ENCODE results near the gene SACS. TPM values are rescaled to one million over a fixed set of nuclear protein-coding genes. Genes with fewer than 3 reads are reported as not detected.

SACS gene
- total and polyA plus RNA-seq, 9 donors = 28.3 to 76.8 (median 52.9) TPM

DNA sequence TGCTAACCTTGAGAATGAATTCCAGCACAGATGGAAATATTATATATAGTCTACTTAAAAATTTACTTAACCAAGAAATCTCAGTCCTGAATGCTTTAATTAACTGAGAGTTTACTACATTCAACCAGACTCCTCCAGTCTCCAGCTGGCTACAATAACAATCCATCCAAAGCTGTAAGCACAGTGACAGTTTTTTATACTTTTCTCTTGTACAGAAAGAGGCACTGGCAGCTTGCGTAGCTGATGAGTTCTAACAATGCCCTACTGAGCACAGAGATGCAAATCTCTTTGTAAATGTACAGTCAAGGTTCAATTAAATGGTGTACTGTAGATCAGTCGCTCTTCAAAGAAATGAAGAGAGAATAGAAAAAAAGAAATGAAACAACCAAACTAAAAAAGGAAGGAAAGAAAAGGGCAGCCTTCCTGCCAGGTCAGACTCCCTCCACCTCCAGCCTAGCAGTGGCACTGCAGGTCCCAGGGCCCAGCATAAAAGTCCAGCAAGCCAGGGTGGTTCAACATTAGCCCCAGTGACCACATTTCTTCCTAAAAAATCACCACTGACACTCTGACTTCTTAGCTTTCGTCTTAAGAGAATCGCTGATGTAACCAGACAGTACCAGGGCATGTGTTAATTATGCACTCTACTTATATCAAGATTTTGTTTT, 88.4 kb downstream of the SACS start:
- WGBS (ENCODE audit: insufficient coverage) = no CpG with 5 or more reads among the region's 4 CpGs
- no peak for DNase-seq
- H3K36me3 ChIP-seq (ENCODE audit: control insufficient read depth, insufficient read depth, low read length) = peaks cover 35% of the 10 kb centered on the region
- H3K27ac ChIP-seq (ENCODE audit: low read length) = no peak overlapping the region
- H3K27me3 ChIP-seq (ENCODE audit: control insufficient read depth, insufficient read depth, low read length) = no peaks in the 10 kb centered on the region
- no peaks in the 10 kb centered on the region for H3K4me1 ChIP-seq (ENCODE audit: control insufficient read depth, insufficient read depth, low read length)
- no peak overlapping the region for H3K4me3 ChIP-seq (ENCODE audit: low read length)
- no peaks in the 10 kb centered on the region for H3K9me3 ChIP-seq (replicated peaks; ENCODE audit: control insufficient read depth, low read depth, low read length)

DNA sequence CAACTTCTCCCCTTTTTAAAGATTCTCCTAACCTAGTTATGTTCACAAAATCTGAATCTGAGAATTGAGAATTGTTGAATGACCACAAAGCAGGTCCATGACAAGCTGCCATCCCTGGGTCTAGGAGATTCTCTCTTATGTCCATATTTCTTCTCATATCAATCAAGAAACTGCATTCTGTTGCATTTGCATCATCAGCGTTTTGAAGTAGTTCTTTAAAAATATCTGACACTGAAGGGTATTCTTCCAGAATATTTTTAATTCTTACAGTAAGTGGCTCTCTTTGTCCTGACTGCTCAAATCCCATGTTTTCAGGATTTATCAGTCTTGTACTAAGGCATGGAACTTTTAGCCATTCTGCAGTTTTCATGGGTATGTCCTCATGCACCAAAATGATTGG, 94.3 kb downstream of the SACS start:
- H3K36me3 ChIP-seq (ENCODE audit: control insufficient read depth, insufficient read depth, low read length) = peaks cover 24% of the 10 kb centered on the region
- no peak for DNase-seq
- no peak overlapping the region for H3K4me3 ChIP-seq (ENCODE audit: low read length)
- H3K27ac ChIP-seq (ENCODE audit: low read length) = no peak overlapping the region
- H3K27me3 ChIP-seq (ENCODE audit: control insufficient read depth, insufficient read depth, low read length) = no peaks in the 10 kb centered on the region
- H3K4me1 ChIP-seq (ENCODE audit: control insufficient read depth, insufficient read depth, low read length) = no peaks in the 10 kb centered on the region
- peaks cover 19% of the 10 kb centered on the region for H3K9me3 ChIP-seq (replicated peaks; ENCODE audit: control insufficient read depth, low read depth, low read length)
- no CpG with 5 or more reads among the region's 1 CpG for WGBS (ENCODE audit: insufficient coverage)

DNA sequence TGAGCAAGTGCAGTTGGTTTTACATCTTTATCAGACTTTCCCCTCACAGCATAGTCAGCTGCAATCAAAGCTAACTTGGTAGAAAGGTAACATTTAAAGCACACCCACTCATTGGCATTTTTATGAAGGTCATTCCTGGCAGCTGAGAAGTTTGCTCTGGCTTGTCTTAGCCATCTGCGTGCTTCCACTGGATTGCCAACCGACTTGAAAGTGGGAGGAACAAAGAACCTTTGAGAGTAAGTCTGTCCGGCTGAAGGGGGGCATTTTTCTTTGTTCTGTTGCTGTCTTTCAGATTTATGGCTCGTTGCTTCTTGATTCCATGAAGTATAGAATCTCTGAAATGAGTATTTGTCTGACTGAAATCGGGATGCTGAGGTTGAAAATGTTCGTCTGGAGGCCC, 103.1 kb downstream of the SACS start:
- no peaks in the 10 kb centered on the region for H3K4me1 ChIP-seq (ENCODE audit: control insufficient read depth, insufficient read depth, low read length)
- H3K27me3 ChIP-seq (ENCODE audit: control insufficient read depth, insufficient read depth, low read length) = no peaks in the 10 kb centered on the region
- DNase-seq = no peak
- H3K9me3 ChIP-seq (replicated peaks; ENCODE audit: control insufficient read depth, low read depth, low read length) = peaks cover 4% of the 10 kb centered on the region
- peaks cover 2% of the 10 kb centered on the region for H3K36me3 ChIP-seq (ENCODE audit: control insufficient read depth, insufficient read depth, low read length)
- no peak overlapping the region for H3K4me3 ChIP-seq (ENCODE audit: low read length)
- no peak overlapping the region for H3K27ac ChIP-seq (ENCODE audit: low read length)
- WGBS (ENCODE audit: insufficient coverage) = 94% methylated on average over 3 of the region's 6 CpGs

DNA sequence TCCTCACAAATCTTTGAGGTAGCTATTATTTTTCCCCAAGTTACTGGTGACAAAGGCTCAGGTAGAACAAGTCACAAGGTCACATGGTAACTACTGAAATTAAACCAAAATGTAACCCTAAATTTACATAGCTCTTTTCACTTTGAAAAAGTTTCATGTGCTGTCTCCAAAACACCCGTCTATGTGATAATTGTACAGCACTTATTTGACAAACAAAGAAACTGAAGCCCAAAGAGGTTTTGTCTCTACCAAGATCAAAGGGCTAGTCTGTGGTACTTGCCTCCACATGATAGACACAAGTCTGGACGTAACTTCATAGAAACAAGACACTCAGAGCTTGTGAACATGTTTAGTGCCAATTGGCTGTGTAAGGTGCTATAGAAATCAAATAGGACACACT, 108.3 kb downstream of the SACS start:
- Histone ChIP-seq H3K27me3 (ENCODE audit: control insufficient read depth, insufficient read depth, low read length) (no peaks in the 10 kb centered on the region), H3K4me3 (ENCODE audit: low read length) (no peak overlapping the region), H3K27ac (ENCODE audit: low read length) (no peak overlapping the region), H3K4me1 (ENCODE audit: control insufficient read depth, insufficient read depth, low read length) (peaks cover 11% of the 10 kb centered on the region), H3K36me3 (ENCODE audit: control insufficient read depth, insufficient read depth, low read length) (no peaks in the 10 kb centered on the region), H3K9me3 (replicated peaks; ENCODE audit: control insufficient read depth, low read depth, low read length) (no peaks in the 10 kb centered on the region)
- WGBS (ENCODE audit: insufficient coverage) = 83% methylated on average over 2 of the region's 2 CpGs
- no peak for DNase-seq

- DNase-seq = peak; percentile 44
- H3K27ac ChIP-seq (ENCODE audit: low read length) = peak overlapping the region; percentile 37
- H3K4me1 ChIP-seq (ENCODE audit: control insufficient read depth, insufficient read depth, low read length) = peaks cover 15% of the 10 kb centered on the region
- no peaks in the 10 kb centered on the region for H3K36me3 ChIP-seq (ENCODE audit: control insufficient read depth, insufficient read depth, low read length)
- no peaks in the 10 kb centered on the region for H3K27me3 ChIP-seq (ENCODE audit: control insufficient read depth, insufficient read depth, low read length)
- H3K9me3 ChIP-seq (replicated peaks; ENCODE audit: control insufficient read depth, low read depth, low read length) = no peaks in the 10 kb centered on the region
- 40% methylated on average over 11 of the region's 17 CpGs for WGBS (ENCODE audit: insufficient coverage)
- no peak overlapping the region for H3K4me3 ChIP-seq (ENCODE audit: low read length)
Measured at GRCh38 chr13:23323946-23324709, 109.4 kb downstream of the SACS start.

GRCh38 chr13:23322353-23323336, 110.9 kb downstream of the SACS start:
- Histone ChIP-seq H3K36me3 (ENCODE audit: control insufficient read depth, insufficient read depth, low read length) (no peaks in the 10 kb centered on the region), H3K9me3 (replicated peaks; ENCODE audit: control insufficient read depth, low read depth, low read length) (no peaks in the 10 kb centered on the region), H3K4me3 (ENCODE audit: low read length) (no peak overlapping the region), H3K27ac (ENCODE audit: low read length) (peak overlapping the region; percentile 45), H3K27me3 (ENCODE audit: control insufficient read depth, insufficient read depth, low read length) (no peaks in the 10 kb centered on the region), H3K4me1 (ENCODE audit: control insufficient read depth, insufficient read depth, low read length) (peaks cover 17% of the 10 kb centered on the region)
- DNase-seq = peak; percentile 19
- WGBS (ENCODE audit: insufficient coverage) = 79% methylated on average over 8 of the region's 19 CpGs

- H3K27ac ChIP-seq (ENCODE audit: low read length) = peak overlapping the region; percentile 45
- no peaks in the 10 kb centered on the region for H3K27me3 ChIP-seq (ENCODE audit: control insufficient read depth, insufficient read depth, low read length)
- H3K4me1 ChIP-seq (ENCODE audit: control insufficient read depth, insufficient read depth, low read length) = peaks cover 17% of the 10 kb centered on the region
- no CpG with 5 or more reads among the region's 6 CpGs for WGBS (ENCODE audit: insufficient coverage)
- no peaks in the 10 kb centered on the region for H3K36me3 ChIP-seq (ENCODE audit: control insufficient read depth, insufficient read depth, low read length)
- peak; percentile 90 for DNase-seq
- no peaks in the 10 kb centered on the region for H3K9me3 ChIP-seq (replicated peaks; ENCODE audit: control insufficient read depth, low read depth, low read length)
- peak overlapping the region; percentile 1 for H3K4me3 ChIP-seq (ENCODE audit: low read length)
Measured at GRCh38 chr13:23321535-23322241, 111.8 kb downstream of the SACS start.

GRCh38 chr13:23320926-23321534, 112.5 kb downstream of the SACS start:
- Histone ChIP-seq H3K27ac (ENCODE audit: low read length) (peak overlapping the region; percentile 45), H3K4me1 (ENCODE audit: control insufficient read depth, insufficient read depth, low read length) (peaks cover 17% of the 10 kb centered on the region), H3K36me3 (ENCODE audit: control insufficient read depth, insufficient read depth, low read length) (no peaks in the 10 kb centered on the region), H3K27me3 (ENCODE audit: control insufficient read depth, insufficient read depth, low read length) (no peaks in the 10 kb centered on the region), H3K4me3 (ENCODE audit: low read length) (peak overlapping the region; percentile 1), H3K9me3 (replicated peaks; ENCODE audit: control insufficient read depth, low read depth, low read length) (no peaks in the 10 kb centered on the region)
- no peak for DNase-seq
- no CpG with 5 or more reads among the region's 4 CpGs for WGBS (ENCODE audit: insufficient coverage)

DNA sequence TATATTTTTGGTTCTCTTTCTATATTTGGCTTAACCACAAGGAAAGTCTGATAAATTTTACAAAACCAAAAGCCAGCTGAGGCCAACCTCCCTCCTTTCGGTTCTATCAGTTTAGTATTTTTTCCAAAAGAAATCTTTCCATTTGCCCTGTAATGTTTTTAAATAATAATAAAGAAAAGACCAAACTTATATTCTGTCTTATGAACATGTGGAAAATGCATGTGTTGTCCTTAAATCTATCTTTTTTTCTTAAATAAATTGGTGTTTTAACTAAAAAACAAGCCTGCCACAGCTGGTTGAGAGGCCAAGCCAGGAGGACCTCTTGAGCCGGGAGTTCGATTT, 113.6 kb downstream of the SACS start:
- no peak overlapping the region for H3K27ac ChIP-seq (ENCODE audit: low read length)
- no peak for DNase-seq
- H3K27me3 ChIP-seq (ENCODE audit: control insufficient read depth, insufficient read depth, low read length) = no peaks in the 10 kb centered on the region
- WGBS (ENCODE audit: insufficient coverage) = no CpG with 5 or more reads among the region's 3 CpGs
- H3K4me3 ChIP-seq (ENCODE audit: low read length) = no peak overlapping the region
- no peaks in the 10 kb centered on the region for H3K9me3 ChIP-seq (replicated peaks; ENCODE audit: control insufficient read depth, low read depth, low read length)
- H3K36me3 ChIP-seq (ENCODE audit: control insufficient read depth, insufficient read depth, low read length) = no peaks in the 10 kb centered on the region
- peaks cover 17% of the 10 kb centered on the region for H3K4me1 ChIP-seq (ENCODE audit: control insufficient read depth, insufficient read depth, low read length)
